Stimulated activated naive CD8-positive, alpha-beta T cell treated with anti-CD3 and anti-CD28 coated beads, Interleukin-15, amount 100 ng/mL, for 72 hours (primary cell): ENCODE measurements around the gene ITGA2.
"Not testable (repeated sequence)": the region's sequence is repeated elsewhere in the genome, so short reads cannot be mapped to it uniquely, and the experiment has no call there.

Experiments used
- ATAC-seq: fragments of 150-1000 bp; cut with Tn5 transposase; 2 replicates; pipeline ENCODE4 v1.10.0; 2021; ENCODE audit warnings: mild to moderate bottlenecking, moderate library complexity
- DNase-seq, 2 donors: peaks; one replicate each; pipeline ENCODE4 v3.0.0; 2021 to 2022
- H3K27ac Mint-ChIP-seq, 2 donors: one replicate each; pipeline ENCODE4 v1.8.0; 2022; ENCODE audit warnings: mild to moderate bottlenecking in 2 of 2, mixed read lengths in 2 of 2, moderate library complexity in 2 of 2
- H3K27me3 Mint-ChIP-seq: one replicate; pipeline ENCODE4 v1.8.0; 2022; ENCODE audit warnings: mixed read lengths
- H3K4me1 Mint-ChIP-seq: one replicate; pipeline ENCODE4 v1.8.0; 2022; ENCODE audit warnings: mild to moderate bottlenecking, mixed read lengths
- H3K4me3 Mint-ChIP-seq, 2 donors: one replicate each; pipeline ENCODE4 v1.8.0; 2022; ENCODE audit warnings: mild to moderate bottlenecking in 2 of 2, mixed read lengths in 2 of 2, moderate library complexity in 1 of 2
- H3K9me3 Mint-ChIP-seq, 2 donors: one replicate each; pipeline ENCODE4 v1.8.0; 2022; ENCODE audit warnings: mixed read lengths in 2 of 2

Gene ITGA2

GRCh38 chr5:52989025-52989780 lies at the start of gene ITGA2:
TSS of gene ITGA2 (plus strand) at chr5:52989352. CDS start at chr5:52989469, 117 bp downstream.
- no peaks in the 10 kb centered on the region for H3K9me3 Mint-ChIP-seq
- peak within 1 kb of the TSS in 1 of 2 donors; percentile 63 for H3K27ac Mint-ChIP-seq
- DNase-seq (peak; percentile 26 to 52), ATAC-seq (peak; percentile 72)
- peaks cover 20% of the 10 kb centered on the region for H3K4me1 Mint-ChIP-seq
- H3K4me3 Mint-ChIP-seq = peak within 1 kb of the TSS; percentile 79 to 83
- H3K27me3 Mint-ChIP-seq = peaks cover 56% of the 10 kb centered on the region

GRCh38 chr5:52943285-52943684 lies 45.9 kb upstream of the ITGA2 start:
- Mint-ChIP-seq H3K9me3 (no peaks in the 10 kb centered on the region), H3K4me3 (no peak overlapping the region), H3K4me1 (peaks cover 8% of the 10 kb centered on the region), H3K27me3 (no peaks in the 10 kb centered on the region), H3K27ac (no peak overlapping the region)
- ATAC-seq (peak; percentile 69), DNase-seq (no peak)

- Mint-ChIP-seq H3K27ac (peak overlapping the region in 1 of 2 donors; percentile 40), H3K4me3 (no peak overlapping the region)
- no peak for DNase-seq
These were observed 45.3 kb upstream of the ITGA2 start for GRCh38 chr5:52943808-52944207.

GRCh38 chr5:52945040-52945439 lies 44.1 kb upstream of the ITGA2 start:
- DNase-seq = no peak
- Mint-ChIP-seq H3K4me3 (peak overlapping the region; percentile 21 to 63), H3K4me1 (peaks cover 18% of the 10 kb centered on the region), H3K27ac (no peak overlapping the region), H3K27me3 (no peaks in the 10 kb centered on the region), H3K9me3 (no peaks in the 10 kb centered on the region)
- no peak for ATAC-seq

More at GRCh38 chr5:52943808-52944207, 45.3 kb upstream of the ITGA2 start:
- no peak for ATAC-seq
- H3K27me3 Mint-ChIP-seq = no peaks in the 10 kb centered on the region
- no peaks in the 10 kb centered on the region for H3K9me3 Mint-ChIP-seq
- H3K4me1 Mint-ChIP-seq = peaks cover 14% of the 10 kb centered on the region

DNA sequence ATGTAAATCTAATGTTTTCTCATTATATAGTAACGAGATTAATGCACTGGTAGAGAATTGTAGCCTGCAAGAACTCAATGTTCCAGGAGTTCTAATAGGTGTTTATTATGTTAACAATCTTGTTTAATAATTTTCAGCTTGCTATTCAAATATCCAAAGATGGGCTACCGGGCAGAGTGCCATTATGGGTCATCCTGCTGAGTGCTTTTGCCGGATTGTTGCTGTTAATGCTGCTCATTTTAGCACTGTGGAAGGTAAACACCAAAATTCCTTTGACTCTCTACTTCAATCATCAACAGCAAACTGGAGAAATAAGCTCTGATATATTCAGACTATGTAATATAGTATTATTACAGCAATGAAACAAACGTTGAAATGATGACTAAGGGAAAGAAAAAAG lies 41.9 kb upstream of the ITGA2 start:
- Mint-ChIP-seq H3K4me1 (peaks cover 18% of the 10 kb centered on the region), H3K27ac (no peak overlapping the region), H3K27me3 (no peaks in the 10 kb centered on the region), H3K9me3 (no peaks in the 10 kb centered on the region), H3K4me3 (no peak overlapping the region)
- no peak for ATAC-seq
- no peak for DNase-seq

DNA sequence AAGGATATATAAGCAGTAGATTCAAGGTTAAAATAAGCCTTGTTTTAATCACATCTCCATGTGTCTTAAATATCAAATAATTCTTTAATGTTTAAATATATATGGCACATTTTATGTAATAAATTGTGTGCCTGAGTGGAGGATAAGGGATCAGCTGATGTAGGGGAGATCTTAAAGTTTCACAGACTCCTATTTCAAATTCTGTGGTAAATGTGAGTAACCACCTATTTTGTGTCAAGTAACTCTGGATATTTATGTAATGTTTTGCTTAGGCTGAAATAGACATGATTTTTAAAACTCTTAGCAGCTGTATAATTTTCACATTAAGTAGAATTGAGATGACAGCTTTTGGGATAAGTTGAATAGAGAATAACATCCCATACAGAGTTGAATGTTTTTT lies 41.3 kb upstream of the ITGA2 start:
- H3K4me3 Mint-ChIP-seq = no peak overlapping the region
- ATAC-seq = no peak
- H3K9me3 Mint-ChIP-seq = no peaks in the 10 kb centered on the region
- peaks cover 18% of the 10 kb centered on the region for H3K4me1 Mint-ChIP-seq
- no peak for DNase-seq
- no peak overlapping the region for H3K27ac Mint-ChIP-seq
- H3K27me3 Mint-ChIP-seq = no peaks in the 10 kb centered on the region

DNA sequence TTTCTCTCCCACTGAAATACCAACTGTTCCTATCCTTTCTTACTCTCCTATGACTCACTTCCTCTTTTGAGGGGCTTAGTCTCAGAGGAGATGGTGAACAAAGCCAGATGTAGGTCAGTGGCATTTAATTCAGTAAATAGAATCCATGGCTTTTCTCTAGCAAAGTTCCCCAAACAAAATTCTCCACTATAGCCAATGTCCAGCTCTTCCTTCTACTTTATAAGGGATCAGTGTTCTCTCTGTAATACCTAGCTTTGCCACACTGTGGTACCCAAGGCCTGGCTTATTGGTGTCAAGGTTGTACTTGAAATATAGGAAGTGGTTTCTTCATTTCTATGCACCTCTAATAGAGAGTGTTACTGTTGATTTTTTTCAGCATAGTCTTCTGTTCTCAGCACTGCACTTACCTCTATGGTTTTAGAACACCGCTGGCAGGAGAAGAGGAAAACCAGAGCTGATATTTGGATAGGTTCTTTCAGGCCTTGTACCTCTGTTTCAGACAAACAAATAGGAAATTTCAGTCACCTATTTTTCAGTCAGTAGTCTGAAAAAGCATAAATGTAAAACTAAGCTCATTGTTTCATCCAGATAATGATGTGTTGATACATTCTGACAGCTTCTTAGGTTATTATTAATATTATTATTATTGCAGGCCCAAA lies 40.6 kb upstream of the ITGA2 start:
- no peak overlapping the region for H3K4me3 Mint-ChIP-seq
- no peaks in the 10 kb centered on the region for H3K27me3 Mint-ChIP-seq
- ATAC-seq = peak; percentile 99
- peak; percentile 55 to 62 for DNase-seq
- no peaks in the 10 kb centered on the region for H3K9me3 Mint-ChIP-seq
- peak overlapping the region in 1 of 2 donors; percentile 13 for H3K27ac Mint-ChIP-seq
- peaks cover 18% of the 10 kb centered on the region for H3K4me1 Mint-ChIP-seq

GRCh38 chr5:52950686-52951085 lies 38.5 kb upstream of the ITGA2 start:
- no peak overlapping the region for H3K27ac Mint-ChIP-seq
- H3K27me3 Mint-ChIP-seq = no peaks in the 10 kb centered on the region
- no peak for DNase-seq
- ATAC-seq = no peak
- no peak overlapping the region for H3K4me3 Mint-ChIP-seq
- H3K4me1 Mint-ChIP-seq = peaks cover 18% of the 10 kb centered on the region
- no peaks in the 10 kb centered on the region for H3K9me3 Mint-ChIP-seq

DNA sequence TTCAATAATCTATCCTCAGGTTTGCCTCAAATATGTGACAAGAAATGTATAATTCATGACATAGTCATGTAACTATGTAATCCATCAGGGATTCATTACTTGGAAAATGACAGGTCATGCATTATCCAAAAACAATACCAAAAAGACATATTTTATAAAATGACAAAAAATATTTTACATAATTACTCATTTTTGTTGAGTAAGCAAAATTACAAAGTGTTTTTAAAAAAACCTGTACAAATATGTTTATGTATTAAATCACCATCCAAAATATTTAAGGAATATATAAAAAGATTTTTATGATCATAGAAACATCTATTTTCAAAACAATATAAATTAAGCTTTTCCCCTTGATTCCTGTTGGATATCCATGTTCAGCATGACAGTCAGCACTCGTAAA lies 36.7 kb upstream of the ITGA2 start:
- Mint-ChIP-seq H3K4me1 (peaks cover 12% of the 10 kb centered on the region), H3K27ac (no peak overlapping the region), H3K27me3 (no peaks in the 10 kb centered on the region), H3K4me3 (no peak overlapping the region), H3K9me3 (no peaks in the 10 kb centered on the region)
- ATAC-seq (no peak), DNase-seq (no peak)

- ATAC-seq (no peak), DNase-seq (no peak)
- Mint-ChIP-seq H3K9me3 (no peaks in the 10 kb centered on the region), H3K27me3 (no peaks in the 10 kb centered on the region), H3K4me1 (no peaks in the 10 kb centered on the region), H3K27ac (no peak overlapping the region), H3K4me3 (no peak overlapping the region)
These were observed 33.1 kb upstream of the ITGA2 start for GRCh38 chr5:52956014-52956413.

DNA sequence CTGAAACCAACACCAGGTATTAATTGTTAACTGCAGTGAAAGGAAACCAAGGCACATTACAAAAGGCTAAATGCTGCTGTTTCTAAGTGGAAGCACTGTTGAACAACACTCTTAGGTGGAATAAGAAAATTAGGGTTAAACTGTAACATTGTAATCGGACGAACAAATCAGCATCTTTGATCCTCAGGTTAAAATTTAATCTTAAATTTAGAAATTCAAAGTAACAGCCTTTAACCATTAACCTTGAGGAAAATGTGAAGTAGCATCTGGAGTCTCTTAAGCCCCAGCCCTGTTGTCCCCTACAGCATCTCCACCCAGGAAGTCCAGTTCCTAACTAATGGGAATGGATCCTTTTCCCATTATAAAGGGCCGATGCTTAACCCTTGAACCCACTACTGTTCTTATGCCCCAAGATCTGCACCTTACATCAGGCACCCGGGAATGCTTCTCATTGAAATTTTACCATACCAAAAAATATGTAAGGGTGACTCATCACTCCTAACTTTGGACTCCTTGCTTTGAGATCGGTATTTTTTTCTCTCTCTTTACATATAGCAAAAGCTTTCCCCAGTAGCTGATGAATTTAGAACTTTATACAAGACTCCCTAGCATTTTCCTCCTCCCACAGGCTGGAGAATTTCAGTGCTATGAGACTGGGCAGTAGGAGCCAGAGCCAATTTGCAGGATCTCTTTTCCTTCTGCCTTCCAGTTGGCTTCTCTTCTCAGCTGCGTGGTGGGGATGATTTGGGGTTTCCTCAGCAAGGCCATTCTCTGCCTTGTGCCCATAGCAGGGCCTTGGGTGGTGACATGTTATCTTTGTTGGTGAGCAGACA lies 32.0 kb upstream of the ITGA2 start:
- H3K27me3 Mint-ChIP-seq = peaks cover 7% of the 10 kb centered on the region
- no peaks in the 10 kb centered on the region for H3K9me3 Mint-ChIP-seq
- ATAC-seq = no peak
- H3K4me1 Mint-ChIP-seq = no peaks in the 10 kb centered on the region
- no peak overlapping the region for H3K4me3 Mint-ChIP-seq
- no peak overlapping the region for H3K27ac Mint-ChIP-seq
- DNase-seq = no peak

- H3K4me1 Mint-ChIP-seq = no peaks in the 10 kb centered on the region
- peaks cover 17% of the 10 kb centered on the region for H3K27me3 Mint-ChIP-seq
- H3K27ac Mint-ChIP-seq = no peak overlapping the region
- DNase-seq = no peak
- no peaks in the 10 kb centered on the region for H3K9me3 Mint-ChIP-seq
- no peak overlapping the region for H3K4me3 Mint-ChIP-seq
- no peak for ATAC-seq
These were observed 27.9 kb upstream of the ITGA2 start for GRCh38 chr5:52961274-52961681.

DNA sequence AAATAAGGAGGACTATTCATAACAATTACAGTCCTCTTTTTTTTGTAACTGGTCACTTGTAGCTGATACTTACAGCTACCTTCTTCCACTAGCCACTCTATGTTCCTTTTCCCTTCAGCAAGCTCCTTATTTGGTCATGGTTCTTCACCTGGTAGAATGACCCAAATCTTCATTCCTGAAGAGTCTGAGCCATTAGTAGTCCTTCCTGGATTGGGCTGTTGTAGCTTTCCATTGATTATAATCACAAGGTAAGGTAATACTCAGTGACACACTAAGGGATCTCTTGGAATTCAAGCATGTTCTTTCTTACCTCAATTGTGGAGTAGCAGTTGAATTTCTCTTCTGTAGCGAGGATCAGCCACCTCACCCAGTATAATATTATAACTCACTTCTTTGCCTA lies 25.5 kb upstream of the ITGA2 start:
- Mint-ChIP-seq H3K27ac (no peak overlapping the region), H3K27me3 (peaks cover 32% of the 10 kb centered on the region), H3K4me1 (no peaks in the 10 kb centered on the region), H3K4me3 (no peak overlapping the region), H3K9me3 (peaks cover 4 to 5% of the 10 kb centered on the region in 2 donors)
- DNase-seq (no peak), ATAC-seq (no peak)

DNA sequence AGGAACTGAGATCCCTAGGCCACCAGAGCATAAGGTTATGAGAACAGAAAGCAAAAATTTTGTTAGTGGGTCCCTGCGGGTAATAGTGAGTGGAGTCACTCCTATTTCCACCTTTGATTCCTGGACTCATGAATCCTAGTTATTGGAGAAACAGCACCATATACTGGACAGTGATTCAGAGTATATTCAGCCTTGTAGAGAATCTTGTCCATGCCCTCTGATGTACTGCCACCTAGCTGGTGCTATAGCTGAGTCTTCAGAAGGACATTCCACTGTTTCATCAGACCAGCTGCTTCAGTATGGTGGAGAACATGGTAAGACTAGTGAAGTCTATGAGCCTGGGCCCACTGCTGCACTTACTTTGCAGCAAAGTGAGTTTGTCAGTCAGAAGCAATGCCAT lies 25.0 kb upstream of the ITGA2 start:
- Mint-ChIP-seq H3K27ac (no peak overlapping the region), H3K27me3 (peaks cover 37% of the 10 kb centered on the region), H3K9me3 (peaks cover 7 to 10% of the 10 kb centered on the region in 2 donors), H3K4me3 (no peak overlapping the region), H3K4me1 (no peaks in the 10 kb centered on the region)
- DNase-seq (no peak), ATAC-seq (no peak)

DNA sequence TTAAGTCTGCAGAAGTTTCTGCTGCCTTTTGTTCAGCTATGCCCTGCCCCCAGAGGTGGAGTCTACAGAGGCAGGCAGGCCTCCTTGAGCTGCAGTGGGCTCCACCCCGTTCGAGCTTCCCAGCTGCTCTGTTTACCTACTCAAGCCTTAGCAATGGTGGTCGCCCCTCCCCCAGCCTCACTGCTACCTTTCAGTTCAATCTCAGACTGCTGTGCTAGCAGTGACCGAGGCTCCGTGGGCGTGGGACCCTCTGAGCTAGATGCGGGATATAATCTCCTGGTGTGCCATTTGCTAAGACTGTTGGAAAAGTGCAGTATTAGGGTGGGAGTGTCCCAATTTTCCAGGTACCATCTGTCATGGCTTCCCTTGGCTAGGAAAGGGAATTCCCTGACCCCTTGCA lies 13.0 kb upstream of the ITGA2 start:
- not testable (repeated sequence) for ATAC-seq, DNase-seq, H3K4me3 Mint-ChIP-seq, H3K4me1 Mint-ChIP-seq, H3K27ac Mint-ChIP-seq, H3K9me3 Mint-ChIP-seq
- peaks cover 55% of the 10 kb centered on the region for H3K27me3 Mint-ChIP-seq
